HG03175 (cell line): ENCODE results near the gene SOX12.
"Not testable (repeated sequence)": the region's sequence is repeated elsewhere in the genome, so short reads cannot be mapped to it uniquely, and the experiment has no call there.

Experiments
- ATAC-seq: cut with Tn5 transposase; IDR thresholded peaks from one replicate; pipeline ENCODE4 v1.9.1; 2021; ENCODE audit warnings: mild to moderate bottlenecking, moderate library complexity; ENCODE audit not compliant: unreplicated experiment

The SOX12 gene

DNA sequence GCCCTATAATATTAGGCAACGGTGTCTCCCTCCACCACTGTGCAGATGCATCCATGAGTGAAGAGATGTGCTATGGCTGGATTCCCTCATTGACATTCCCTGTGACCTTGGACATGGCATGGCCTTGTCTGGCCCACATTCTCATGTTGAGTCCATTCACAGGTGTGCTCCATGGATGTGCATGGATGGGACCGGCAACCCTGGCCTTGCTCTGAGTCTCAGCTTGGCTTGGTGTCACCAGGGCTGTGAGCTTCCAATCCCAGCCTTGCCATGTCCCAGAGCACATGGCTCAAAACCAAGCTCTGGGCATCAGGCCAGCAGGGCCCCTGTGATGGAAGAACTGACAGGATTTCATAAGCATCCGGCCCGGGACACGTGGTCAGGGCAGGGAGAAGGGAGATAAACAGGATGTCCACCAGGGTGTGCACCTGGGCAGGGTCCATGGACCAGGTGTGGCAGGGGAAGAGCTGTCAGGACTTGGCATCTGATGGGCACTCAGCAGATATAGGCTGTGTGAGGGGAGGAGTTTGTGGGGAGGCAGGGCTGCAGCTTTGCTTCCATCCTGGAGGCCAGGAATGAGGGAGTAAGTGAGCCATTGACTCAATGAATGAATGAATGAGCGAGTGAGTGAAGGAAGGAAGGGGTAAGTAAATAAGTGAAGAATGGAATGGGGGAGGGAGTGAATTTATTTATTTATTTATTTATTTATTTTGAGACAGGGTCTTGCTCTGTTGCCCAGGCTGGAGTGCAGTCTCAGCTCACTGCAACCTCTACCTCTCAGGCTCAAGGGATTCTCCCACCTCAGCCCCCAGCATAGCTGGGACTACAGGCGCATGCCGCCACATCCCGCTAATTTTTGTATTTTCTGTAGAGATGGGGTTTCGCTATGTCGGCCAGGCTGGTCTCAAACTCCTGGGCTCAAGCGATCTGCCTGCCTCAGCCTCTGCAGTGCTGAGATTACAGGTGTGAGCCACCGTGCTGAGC lies 37.2 kb downstream of the SOX12 start:
- ATAC-seq, result no peak

DNA sequence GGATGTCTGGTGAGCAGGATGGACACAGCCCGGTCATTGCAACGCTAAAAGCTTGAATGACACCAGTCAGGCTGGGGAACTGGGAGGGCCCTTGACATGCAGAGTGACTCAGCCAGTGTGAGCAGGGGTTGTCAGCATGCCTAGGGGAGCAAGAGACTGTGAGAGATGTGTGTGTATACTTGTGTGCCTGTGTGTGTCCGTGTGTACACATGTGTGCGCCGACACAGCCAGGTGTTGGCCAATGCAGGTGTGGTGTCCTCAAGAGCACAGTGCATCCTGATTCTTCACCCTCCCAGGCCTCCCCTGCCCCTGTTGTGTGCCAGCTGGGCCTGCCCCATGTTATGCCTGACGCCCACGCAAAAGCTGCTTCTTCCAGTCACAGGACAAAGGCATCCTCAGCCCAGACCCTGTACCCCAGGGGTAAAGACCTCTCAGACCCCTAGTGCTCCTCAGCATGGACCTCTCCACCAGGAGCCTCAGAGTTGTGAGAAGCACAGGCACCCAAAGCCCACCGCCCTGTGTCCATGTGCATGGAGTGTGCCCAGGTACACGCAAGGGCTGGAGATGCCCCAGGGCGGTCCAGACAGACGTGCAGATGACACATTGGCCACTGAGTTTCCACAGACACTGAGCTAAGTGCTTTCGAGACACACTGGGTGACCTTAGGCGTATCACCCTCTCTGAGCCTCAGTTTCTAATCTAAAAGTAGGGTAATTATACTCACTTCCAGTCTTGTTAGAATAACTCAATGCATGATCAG lies 38.1 kb downstream of the SOX12 start:
- ATAC-seq, result no peak

- ATAC-seq, result no peak
Observed at GRCh38 chr20:364905-365794, 39.8 kb downstream of the SOX12 start.

DNA sequence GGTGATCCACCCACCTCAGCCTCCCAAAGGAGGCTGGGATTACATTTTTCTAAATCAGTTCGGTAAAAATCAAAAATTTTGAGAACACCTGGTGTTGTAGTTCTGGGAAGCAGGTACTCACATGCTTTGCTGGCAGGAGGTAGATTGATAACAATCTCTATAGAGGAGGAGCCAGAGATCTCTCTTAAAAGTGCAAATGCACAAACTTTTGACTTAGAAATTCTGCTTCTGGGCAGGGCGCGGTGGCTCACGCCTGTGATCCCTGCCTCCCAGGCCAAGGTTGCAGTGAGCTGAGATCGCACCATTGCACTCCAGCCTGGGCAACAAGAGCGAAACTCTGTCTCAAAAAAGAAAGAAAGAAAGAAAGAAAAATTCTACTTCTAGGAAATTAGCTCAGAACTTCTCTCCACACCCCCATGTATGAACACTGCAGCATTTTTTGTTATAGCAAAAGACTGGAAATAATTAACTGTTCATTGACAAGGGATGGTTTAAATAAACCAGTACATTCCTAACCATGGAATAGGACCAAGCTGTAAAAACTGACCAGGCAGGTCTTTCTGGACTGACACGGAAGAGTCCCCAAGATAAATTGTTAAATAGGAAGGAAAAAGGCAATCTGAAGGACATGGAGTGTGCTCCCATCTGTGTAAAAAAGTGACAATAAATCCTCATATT lies 40.8 kb downstream of the SOX12 start:
- no peak for ATAC-seq

GRCh38 chr20:366719-367485 lies 41.5 kb downstream of the SOX12 start:
- ATAC-seq, result no peak

GRCh38 chr20:367486-367887 lies 42.1 kb downstream of the SOX12 start:
- ATAC-seq, result no peak

DNA sequence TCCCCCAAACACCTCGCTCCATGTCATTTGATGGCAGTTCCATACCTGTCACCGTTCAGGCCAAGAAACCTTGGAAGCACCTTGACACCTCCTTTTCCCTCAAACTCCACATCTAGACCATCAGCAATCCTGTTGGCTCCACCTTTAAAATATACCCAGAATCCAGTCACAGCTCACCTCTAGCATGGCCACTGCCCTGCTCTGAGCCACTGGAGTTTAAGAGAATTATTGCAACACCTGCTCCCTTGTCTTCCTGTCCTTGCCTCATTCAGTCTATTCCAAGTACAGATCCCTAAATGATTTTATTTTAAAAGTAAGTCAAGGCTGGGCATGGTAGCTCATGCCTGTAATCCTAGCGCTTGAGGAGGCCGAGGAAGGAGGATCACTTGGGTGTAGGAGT lies 43.6 kb downstream of the SOX12 start:
- no peak for ATAC-seq

- no peak for ATAC-seq
Observed at GRCh38 chr20:370151-370600, 44.8 kb downstream of the SOX12 start.

- ATAC-seq, result no peak
Observed at GRCh38 chr20:370977-371754, 45.8 kb downstream of the SOX12 start.

GRCh38 chr20:371755-372542 lies 46.6 kb downstream of the SOX12 start:
- no peak for ATAC-seq

- ATAC-seq, result not testable (repeated sequence)
Observed at GRCh38 chr20:372543-373082, 47.3 kb downstream of the SOX12 start.

DNA sequence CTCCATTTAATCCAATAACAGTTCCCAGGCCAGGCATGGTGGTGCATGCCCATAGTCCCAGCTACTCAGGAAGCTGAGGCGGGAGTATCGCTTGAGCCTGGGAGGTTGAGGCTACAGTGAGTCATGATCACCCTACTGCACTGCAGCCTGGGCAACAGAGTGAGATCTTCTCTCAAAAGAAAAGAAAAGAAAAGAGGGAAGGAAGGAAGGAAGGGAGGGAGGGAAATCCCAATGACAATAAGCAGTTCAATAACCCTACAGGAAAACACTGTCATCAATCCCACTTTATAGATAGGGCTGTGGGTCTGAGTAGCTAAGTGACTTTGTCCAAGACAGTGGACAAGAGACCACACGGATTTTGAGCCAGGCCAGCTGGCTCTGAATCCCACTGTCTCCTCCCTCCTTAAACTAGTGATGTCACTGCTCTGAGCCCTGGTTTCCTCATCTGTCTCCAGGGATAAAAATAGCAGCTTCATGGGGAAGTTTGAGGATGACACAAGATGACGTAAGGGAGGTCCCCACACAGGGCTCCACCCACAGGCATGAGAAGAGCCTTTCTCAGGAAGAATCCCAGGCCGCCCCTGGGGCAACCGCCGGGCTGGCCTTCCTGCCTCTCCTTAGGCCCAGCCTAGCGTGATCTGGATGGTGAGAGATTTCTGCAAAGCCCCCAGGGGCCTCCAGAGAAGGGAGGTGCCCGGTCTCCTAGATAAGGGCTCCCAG lies 48.0 kb downstream of the SOX12 start:
- ATAC-seq, result no peak

GRCh38 chr20:375265-375889 lies 50.0 kb downstream of the SOX12 start:
- ATAC-seq, result no peak

DNA sequence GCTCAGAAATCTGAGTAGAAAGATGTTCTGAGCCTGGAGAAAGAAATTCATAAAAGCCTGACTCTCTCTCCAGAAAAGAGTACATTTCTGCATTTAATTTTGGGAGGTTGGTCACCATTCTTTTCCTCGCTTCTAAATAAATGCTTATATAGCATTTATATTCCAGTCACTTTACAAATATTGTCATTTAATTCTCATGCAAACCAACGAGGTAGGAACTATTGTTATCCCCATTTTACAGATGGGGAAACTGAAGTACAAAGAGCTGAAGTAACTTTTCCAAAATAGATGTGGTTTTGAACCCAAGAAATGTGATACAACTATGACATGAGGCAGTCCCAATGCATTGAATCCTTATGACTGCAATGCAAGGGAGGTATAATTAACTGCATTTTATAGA lies 50.7 kb downstream of the SOX12 start:
- ATAC-seq, result no peak

- ATAC-seq, result no peak
Observed at GRCh38 chr20:376750-377149, 51.4 kb downstream of the SOX12 start.

DNA sequence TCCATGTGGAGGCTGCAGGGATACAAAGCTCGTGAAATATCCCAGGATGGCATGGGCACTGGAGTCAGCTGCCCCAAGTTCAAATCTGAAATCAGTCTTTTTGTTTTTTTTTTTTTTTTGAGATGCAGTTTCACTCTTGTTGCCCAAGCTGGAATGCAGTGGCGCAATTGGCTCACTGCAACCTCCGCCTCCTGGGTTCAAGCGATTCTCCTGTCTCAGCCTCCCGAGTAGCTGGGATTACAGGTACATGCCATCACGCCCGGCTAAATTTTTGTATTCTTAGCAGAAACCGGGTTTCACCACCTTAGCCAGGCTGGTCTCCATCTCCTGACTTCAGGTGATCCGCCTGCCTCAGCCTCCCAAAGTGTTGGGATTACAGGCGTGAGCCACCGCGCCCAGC lies 52.2 kb downstream of the SOX12 start:
- not testable (repeated sequence) for ATAC-seq

- no peak for ATAC-seq
Observed at GRCh38 chr20:378961-379336, 53.6 kb downstream of the SOX12 start.
